Measurements from ENCODE around the gene C6orf47. TPM values are rescaled to one million over a fixed set of nuclear protein-coding genes. Genes with fewer than 3 reads are reported as not detected.

C6orf47 gene
- total and polyA plus RNA-seq, 2 of the 13 experiments (the other 11 are each of a cell fraction or from before 2014, with no cell fraction given) = 1.7 to 18.1 TPM

DNA sequence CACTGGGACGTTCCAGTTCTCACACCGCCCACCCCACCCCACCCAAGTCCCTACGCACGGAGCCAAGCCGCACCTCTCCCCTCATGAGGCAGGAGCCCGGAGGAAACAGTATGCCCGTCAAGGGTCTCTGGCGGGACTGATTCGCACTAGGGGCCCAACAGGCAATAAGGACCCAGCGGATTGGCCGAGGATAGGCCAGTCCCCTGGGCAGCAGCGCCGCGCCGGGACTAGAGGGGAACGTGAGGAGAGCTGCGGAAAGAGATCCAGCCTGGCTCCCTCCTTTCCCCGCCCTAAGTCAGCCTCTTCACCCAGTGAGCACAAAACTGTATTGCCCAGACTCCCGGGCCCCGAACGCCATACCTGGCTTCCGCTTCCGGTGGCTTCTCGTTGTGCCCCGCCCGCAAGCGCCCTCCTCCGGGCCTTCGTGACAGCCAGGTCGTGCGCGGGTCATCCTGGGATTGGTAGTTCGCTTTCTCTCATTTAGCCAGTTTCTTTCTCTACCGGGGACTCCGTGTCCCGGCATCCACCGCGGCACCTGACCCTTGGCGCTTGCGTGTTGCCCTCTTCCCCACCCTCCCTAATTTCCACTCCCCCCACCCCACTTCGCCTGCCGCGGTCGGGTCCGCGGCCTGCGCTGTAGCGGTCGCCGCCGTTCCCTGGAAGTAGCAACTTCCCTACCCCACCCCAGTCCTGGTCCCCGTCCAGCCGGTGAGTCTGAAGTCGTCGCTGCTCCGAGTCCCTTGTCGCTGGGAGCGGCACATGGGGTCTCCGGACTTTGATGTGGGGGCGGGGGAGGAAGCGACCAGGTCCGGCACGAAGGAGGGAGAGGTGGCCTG, 5.1 kb upstream of the C6orf47 start, which contains the start of gene CSNK2B (continued):
- TF ChIP-seq GATAD1 (CRISPR knock-in tag; IDR thresholded peaks at IDR 0.05) (peak; percentile 92), CHCHD3 (CRISPR knock-in tag; IDR thresholded peaks at IDR 0.05) (peak; percentile 84; the same call in 1 of the 2 replicates), HDAC1 (CRISPR knock-in tag; IDR thresholded peaks at IDR 0.05) (peak; percentile 75), BHLHE40 (IDR thresholded peaks at IDR 0.05; ENCODE audit: low read length) (peak; percentile 15), KLF9 (CRISPR knock-in tag; IDR thresholded peaks at IDR 0.05; ENCODE audit: low read depth) (0 out of 2 replicates have a peak, but pooled peaks have one; percentile 58), SALL2 (CRISPR knock-in tag; IDR thresholded peaks at IDR 0.05) (no peak), HES4 (CRISPR knock-in tag; IDR thresholded peaks at IDR 0.05; ENCODE audit: borderline replicate concordance) (0 out of 2 replicates have a peak, but pooled peaks have one; percentile 48), ZNF17 (CRISPR knock-in tag; IDR thresholded peaks at IDR 0.05) (no peak), HHEX (CRISPR knock-in tag; IDR thresholded peaks at IDR 0.05) (no peak), MIER2 (CRISPR knock-in tag; IDR thresholded peaks at IDR 0.05) (no peak), BORCS8-MEF2B (CRISPR knock-in tag; IDR thresholded peaks at IDR 0.05) (peak; percentile 50), ZNF143 (CRISPR knock-in tag; IDR thresholded peaks at IDR 0.05) (peak; percentile 98), PLRG1 (conservative IDR thresholded peaks at IDR 0.05) (no peak), ZNF615 (CRISPR knock-in tag; IDR thresholded peaks at IDR 0.05; ENCODE audit: borderline replicate concordance) (no peak), ZNF44 (CRISPR knock-in tag; IDR thresholded peaks at IDR 0.05) (no peak), ZNF317 (CRISPR knock-in tag; IDR thresholded peaks at IDR 0.05) (peak; percentile 80), TBX2 (CRISPR knock-in tag; IDR thresholded peaks at IDR 0.05; ENCODE audit: borderline replicate concordance) (peak; percentile 14; the same call in 1 of the 2 replicates), ZNF232 (CRISPR knock-in tag; IDR thresholded peaks at IDR 0.05; ENCODE audit: borderline replicate concordance) (no peak), TRIM24 (CRISPR knock-in tag; IDR thresholded peaks at IDR 0.05) (no peak), NFYB (CRISPR knock-in tag; IDR thresholded peaks at IDR 0.05) (peak; percentile 57; the same call in 1 of the 2 replicates)
- TF ChIP-seq, protein P1, sequence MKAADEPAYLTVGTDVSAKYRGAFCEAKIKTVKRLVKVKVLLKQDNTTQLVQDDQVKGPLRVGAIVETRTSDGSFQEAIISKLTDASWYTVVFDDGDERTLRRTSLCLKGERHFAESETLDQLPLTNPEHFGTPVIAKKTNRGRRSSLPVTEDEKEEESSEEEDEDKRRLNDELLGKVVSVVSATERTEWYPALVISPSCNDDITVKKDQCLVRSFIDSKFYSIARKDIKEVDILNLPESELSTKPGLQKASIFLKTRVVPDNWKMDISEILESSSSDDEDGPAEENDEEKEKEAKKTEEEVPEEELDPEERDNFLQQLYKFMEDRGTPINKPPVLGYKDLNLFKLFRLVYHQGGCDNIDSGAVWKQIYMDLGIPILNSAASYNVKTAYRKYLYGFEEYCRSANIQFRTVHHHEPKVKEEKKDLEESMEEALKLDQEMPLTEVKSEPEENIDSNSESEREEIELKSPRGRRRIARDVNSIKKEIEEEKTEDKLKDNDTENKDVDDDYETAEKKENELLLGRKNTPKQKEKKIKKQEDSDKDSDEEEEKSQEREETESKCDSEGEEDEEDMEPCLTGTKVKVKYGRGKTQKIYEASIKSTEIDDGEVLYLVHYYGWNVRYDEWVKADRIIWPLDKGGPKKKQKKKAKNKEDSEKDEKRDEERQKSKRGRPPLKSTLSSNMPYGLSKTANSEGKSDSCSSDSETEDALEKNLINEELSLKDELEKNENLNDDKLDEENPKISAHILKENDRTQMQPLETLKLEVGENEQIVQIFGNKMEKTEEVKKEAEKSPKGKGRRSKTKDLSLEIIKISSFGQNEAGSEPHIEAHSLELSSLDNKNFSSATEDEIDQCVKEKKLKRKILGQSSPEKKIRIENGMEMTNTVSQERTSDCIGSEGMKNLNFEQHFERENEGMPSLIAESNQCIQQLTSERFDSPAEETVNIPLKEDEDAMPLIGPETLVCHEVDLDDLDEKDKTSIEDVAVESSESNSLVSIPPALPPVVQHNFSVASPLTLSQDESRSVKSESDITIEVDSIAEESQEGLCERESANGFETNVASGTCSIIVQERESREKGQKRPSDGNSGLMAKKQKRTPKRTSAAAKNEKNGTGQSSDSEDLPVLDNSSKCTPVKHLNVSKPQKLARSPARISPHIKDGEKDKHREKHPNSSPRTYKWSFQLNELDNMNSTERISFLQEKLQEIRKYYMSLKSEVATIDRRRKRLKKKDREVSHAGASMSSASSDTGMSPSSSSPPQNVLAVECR (CRISPR knock-in tag; IDR thresholded peaks at IDR 0.05; ENCODE audit: borderline replicate concordance) = peak; percentile 83
- TF ChIP-seq, protein P2, sequence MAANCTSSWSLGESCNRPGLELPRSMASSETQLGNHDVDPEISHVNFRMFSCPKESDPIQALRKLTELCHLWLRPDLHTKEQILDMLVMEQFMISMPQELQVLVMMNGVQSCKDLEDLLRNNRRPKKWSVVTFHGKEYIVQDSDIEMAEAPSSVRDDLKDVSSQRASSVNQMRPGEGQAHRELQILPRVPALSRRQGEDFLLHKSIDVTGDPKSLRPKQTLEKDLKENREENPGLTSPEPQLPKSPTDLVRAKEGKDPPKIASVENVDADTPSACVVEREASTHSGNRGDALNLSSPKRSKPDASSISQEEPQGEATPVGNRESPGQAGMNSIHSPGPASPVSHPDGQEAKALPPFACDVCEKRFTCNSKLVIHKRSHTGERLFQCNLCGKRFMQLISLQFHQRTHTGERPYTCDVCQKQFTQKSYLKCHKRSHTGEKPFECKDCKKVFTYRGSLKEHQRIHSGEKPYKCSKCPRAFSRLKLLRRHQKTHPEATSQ (CRISPR knock-in tag; IDR thresholded peaks at IDR 0.05; ENCODE audit: borderline replicate concordance) = peak; percentile 38
- TF ChIP-seq, protein P3, sequence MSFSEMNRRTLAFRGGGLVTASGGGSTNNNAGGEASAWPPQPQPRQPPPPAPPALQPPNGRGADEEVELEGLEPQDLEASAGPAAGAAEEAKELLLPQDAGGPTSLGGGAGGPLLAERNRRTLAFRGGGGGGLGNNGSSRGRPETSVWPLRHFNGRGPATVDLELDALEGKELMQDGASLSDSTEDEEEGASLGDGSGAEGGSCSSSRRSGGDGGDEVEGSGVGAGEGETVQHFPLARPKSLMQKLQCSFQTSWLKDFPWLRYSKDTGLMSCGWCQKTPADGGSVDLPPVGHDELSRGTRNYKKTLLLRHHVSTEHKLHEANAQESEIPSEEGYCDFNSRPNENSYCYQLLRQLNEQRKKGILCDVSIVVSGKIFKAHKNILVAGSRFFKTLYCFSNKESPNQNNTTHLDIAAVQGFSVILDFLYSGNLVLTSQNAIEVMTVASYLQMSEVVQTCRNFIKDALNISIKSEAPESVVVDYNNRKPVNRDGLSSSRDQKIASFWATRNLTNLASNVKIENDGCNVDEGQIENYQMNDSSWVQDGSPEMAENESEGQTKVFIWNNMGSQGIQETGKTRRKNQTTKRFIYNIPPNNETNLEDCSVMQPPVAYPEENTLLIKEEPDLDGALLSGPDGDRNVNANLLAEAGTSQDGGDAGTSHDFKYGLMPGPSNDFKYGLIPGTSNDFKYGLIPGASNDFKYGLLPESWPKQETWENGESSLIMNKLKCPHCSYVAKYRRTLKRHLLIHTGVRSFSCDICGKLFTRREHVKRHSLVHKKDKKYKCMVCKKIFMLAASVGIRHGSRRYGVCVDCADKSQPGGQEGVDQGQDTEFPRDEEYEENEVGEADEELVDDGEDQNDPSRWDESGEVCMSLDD (CRISPR knock-in tag; IDR thresholded peaks at IDR 0.05; ENCODE audit: borderline replicate concordance) = no peak

Data from HepG2 (cell line).